H9 (cell line): ENCODE measurements around the gene AP3B2. TPM values are rescaled to one million over a fixed set of nuclear protein-coding genes. Genes with fewer than 3 reads are reported as not detected.

Experiments
- DNase-seq: peaks from one replicate; pipeline ENCODE4 v3.0.0-alpha.2; 2017
- H2AFZ ChIP-seq: one replicate; pipeline ENCODE4 v1.6.1; 2013; ENCODE audit warnings: mild to moderate bottlenecking, low read length, control low read depth, moderate library complexity
- H2AK5ac ChIP-seq: 2 replicates; pipeline ENCODE4 v1.6.1; 2013; ENCODE audit warnings: low read length, control low read depth, mixed read lengths; ENCODE audit not compliant: insufficient read length
- H2BK120ac ChIP-seq: one replicate; pipeline ENCODE4 v1.6.1; 2013; ENCODE audit warnings: low read depth, mild to moderate bottlenecking, low read length, control low read depth, inconsistent platforms; ENCODE audit not compliant: poor library complexity, severe bottlenecking
- H2BK12ac ChIP-seq: 2 replicates; pipeline ENCODE4 v1.6.1; 2013; ENCODE audit warnings: low read length, control low read depth, mixed read lengths, low read depth; ENCODE audit not compliant: insufficient read length
- H2BK15ac ChIP-seq: 2 replicates; pipeline ENCODE4 v1.6.1; 2013; ENCODE audit warnings: low read depth, low read length, control low read depth
- H2BK20ac ChIP-seq: one replicate; pipeline ENCODE4 v1.6.1; 2013; ENCODE audit warnings: low read depth, mild to moderate bottlenecking, low read length, control low read depth, inconsistent platforms; ENCODE audit not compliant: poor library complexity, severe bottlenecking
- H2BK5ac ChIP-seq: 2 replicates; pipeline ENCODE4 v1.6.1; 2013; ENCODE audit warnings: low read length, control low read depth, mixed read lengths; ENCODE audit not compliant: insufficient read length
- H3K14ac ChIP-seq: 2 replicates; pipeline ENCODE4 v1.6.1; 2013; ENCODE audit warnings: low read length, control low read depth; ENCODE audit not compliant: insufficient read depth
- H3K18ac ChIP-seq: 2 replicates; pipeline ENCODE4 v1.6.1; 2013; ENCODE audit warnings: low read depth, mild to moderate bottlenecking, mixed read lengths, low read length, control low read depth; ENCODE audit not compliant: insufficient read length
- H3K23ac ChIP-seq: 2 replicates; pipeline ENCODE4 v1.6.1; 2013; ENCODE audit warnings: low read length, control low read depth, mixed read lengths, low read depth; ENCODE audit not compliant: insufficient read length
- H3K23me2 ChIP-seq: 2 replicates; pipeline ENCODE4 v1.6.1; 2013; ENCODE audit warnings: low read depth, mild to moderate bottlenecking, mixed read lengths, low read length, control low read depth; ENCODE audit not compliant: insufficient read length, poor library complexity, severe bottlenecking
- H3K27ac ChIP-seq: 2 replicates; pipeline ENCODE4 v1.5.1; 2013; ENCODE audit warnings: low read length, control low read depth, mixed read lengths, low read depth; ENCODE audit not compliant: insufficient read length
- H3K27me3 ChIP-seq: 2 replicates; pipeline ENCODE4 v1.6.1; 2013; ENCODE audit warnings: low read length, control low read depth, inconsistent platforms; ENCODE audit not compliant: insufficient read depth
- H3K4ac ChIP-seq: 2 replicates; pipeline ENCODE4 v1.6.1; 2013; ENCODE audit warnings: low read depth, mild to moderate bottlenecking, control low read depth, inconsistent platforms, low read length, moderate library complexity
- H3K4me1 ChIP-seq: 2 replicates; pipeline ENCODE4 v1.6.1; 2013; ENCODE audit warnings: low read length, control low read depth, inconsistent platforms; ENCODE audit not compliant: insufficient read depth
- H3K4me2 ChIP-seq: 2 replicates; pipeline ENCODE4 v1.6.1; 2013; ENCODE audit warnings: low read length, control low read depth, mixed read lengths; ENCODE audit not compliant: insufficient read length, insufficient read depth
- H3K56ac ChIP-seq: 2 replicates; pipeline ENCODE4 v1.6.1; 2013; ENCODE audit warnings: low read depth, mild to moderate bottlenecking, mixed read lengths, low read length, control low read depth; ENCODE audit not compliant: insufficient read length
- H3K79me1 ChIP-seq: 2 replicates; pipeline ENCODE4 v1.6.1; 2013; ENCODE audit warnings: low read depth, mild to moderate bottlenecking, moderate library complexity, low read length, control low read depth, inconsistent platforms; ENCODE audit not compliant: insufficient read depth, poor library complexity, severe bottlenecking
- H3K79me2 ChIP-seq: 2 replicates; pipeline ENCODE4 v1.6.1; 2013; ENCODE audit warnings: low read length, control low read depth, inconsistent platforms; ENCODE audit not compliant: insufficient read depth
- H3K9ac ChIP-seq: 2 replicates; pipeline ENCODE4 v1.6.1; 2013; ENCODE audit warnings: low read length, control low read depth, mixed read lengths; ENCODE audit not compliant: insufficient read length; ENCODE audit errors: extremely low read depth
- H3K9me3 ChIP-seq: one replicate; pipeline ENCODE4 v1.6.1; 2013; ENCODE audit warnings: low read depth, low read length, inconsistent platforms; ENCODE audit not compliant: control insufficient read depth
- H3T11ph ChIP-seq: one replicate; pipeline ENCODE4 v1.6.1; 2013; ENCODE audit warnings: mild to moderate bottlenecking, low read length, control low read depth, inconsistent platforms
- H4K20me1 ChIP-seq: one replicate; pipeline ENCODE4 v1.6.1; 2013; ENCODE audit not compliant: control insufficient read depth, insufficient read length, insufficient read depth
- H4K5ac ChIP-seq: 2 replicates; pipeline ENCODE4 v1.6.1; 2013; ENCODE audit warnings: low read depth, mild to moderate bottlenecking, mixed read lengths, low read length, control low read depth; ENCODE audit not compliant: insufficient read length
- H4K8ac ChIP-seq: replicated peaks from 2 replicates; pipeline ENCODE4 v1.6.1; 2013; ENCODE audit warnings: low read length, control low read depth, mixed read lengths, low read depth; ENCODE audit not compliant: insufficient read length
- H4K91ac ChIP-seq: 2 replicates; pipeline ENCODE4 v1.6.1; 2013; ENCODE audit warnings: low read depth, mild to moderate bottlenecking, moderate library complexity, mixed read lengths, low read length, control low read depth; ENCODE audit not compliant: insufficient read length
- H3K27ac Mint-ChIP-seq, 3 experiments: 2 replicates in 2 of 3; 3 replicates in 1 of 3; pipeline ENCODE4 v1.8.0; 2020 to 2021; ENCODE audit warnings: mixed read lengths in 3 of 3, mild to moderate bottlenecking in 1 of 3, moderate library complexity in 1 of 3
- H3K27me3 Mint-ChIP-seq: 2 replicates; pipeline ENCODE4 v1.8.0; 2021; ENCODE audit warnings: low read depth, mild to moderate bottlenecking, moderate library complexity, mixed read lengths
- H3K36me3 Mint-ChIP-seq, 3 experiments: 2 replicates in 2 of 3; 3 replicates in 1 of 3; pipeline ENCODE4 v1.8.0; 2020 to 2021; ENCODE audit warnings: low read depth in 3 of 3, mixed read lengths in 3 of 3; ENCODE audit not compliant: insufficient read depth in 1 of 3
- H3K4me1 Mint-ChIP-seq, 2 experiments: 2 replicates each; pipeline ENCODE4 v1.8.0; 2020; ENCODE audit warnings: mixed read lengths in 2 of 2
- H3K4me3 Mint-ChIP-seq, 2 experiments: 2 replicates in 1 of 2; 3 replicates in 1 of 2; pipeline ENCODE4 v1.8.0; 2020 to 2021; ENCODE audit warnings: mild to moderate bottlenecking in 2 of 2, mixed read lengths in 2 of 2, moderate library complexity in 1 of 2
- H3K9me3 Mint-ChIP-seq, 2 experiments: 2 replicates in 1 of 2; 3 replicates in 1 of 2; pipeline ENCODE4 v1.8.0; 2020; ENCODE audit warnings: mild to moderate bottlenecking in 2 of 2, mixed read lengths in 2 of 2, moderate library complexity in 1 of 2
- CTCF ChIP-seq: fragments of 200-600 bp; sonication (generic); conservative IDR thresholded peaks from 3 replicates; pipeline ENCODE4 v1.8.0; 2021; ENCODE audit warnings: antibody characterized with exemption, mild to moderate bottlenecking
- WGBS: extraction: QIAGEN DNeasy Blood & Tissue Kit; methylation state at CpG from one replicate; pipeline ENCODE4 v1.1.7; 2013; ENCODE audit warnings: missing lambda C conversion rate, low lambda C conversion rate, mixed read lengths; ENCODE audit not compliant: insufficient read length; ENCODE audit errors: extremely low coverage; 5-methylcytosine and 5-hydroxymethylcytosine counted together
- total RNA-seq: library from RNA; stranded (reverse); gene quantifications from 2 replicates; pipeline ENCODE4 v1.2.1, GENCODE V29; 2021

Gene AP3B2
- total RNA-seq, 1 experiment from 2014 or later = 10.6 TPM

- peaks cover 5 to 35% (median 34%) of the 10 kb centered on the region in 3 experiments; a peak in 5 of 7 replicates for H3K36me3 Mint-ChIP-seq
- no peak overlapping the region for H4K91ac ChIP-seq
- no peaks in the 10 kb centered on the region for H3K9me3 Mint-ChIP-seq
- no peak overlapping the region for H3K27ac ChIP-seq
- no peak overlapping the region for H2BK15ac ChIP-seq
- H3K27me3 ChIP-seq = no peaks in the 10 kb centered on the region
- DNase-seq = no peak
- no peak overlapping the region for H2AK5ac ChIP-seq
- no peak overlapping the region for H3K56ac ChIP-seq
- H3K27me3 Mint-ChIP-seq = no peaks in the 10 kb centered on the region
- no peak overlapping the region for H4K8ac ChIP-seq
- peaks cover 11 to 12% of the 10 kb centered on the region in 2 experiments for H3K4me1 Mint-ChIP-seq
- H2BK12ac ChIP-seq = no peak overlapping the region
- TF ChIP-seq CTCF = no peak
- peak overlapping the region; percentile 90 to 99 for H3K4me3 Mint-ChIP-seq
- no peak overlapping the region for H3K18ac ChIP-seq
- no CpG with 5 or more reads among the region's 4 CpGs for WGBS
- H3K23ac ChIP-seq = no peak overlapping the region
- no peak overlapping the region for H2BK5ac ChIP-seq
- 0 out of 7 replicates have a peak overlapping the region, but pooled peaks of 1 of the 3 experiments have one; percentile 45 for H3K27ac Mint-ChIP-seq
- H2BK20ac ChIP-seq = no peak overlapping the region
- H3K14ac ChIP-seq = no peak overlapping the region
- peak overlapping the region; percentile 73 for H3K4me2 ChIP-seq
- H3K9ac ChIP-seq = peak overlapping the region; percentile 74
- H3K4me1 ChIP-seq = 0 out of 2 replicates have a peak, but pooled peaks cover 5% of the 10 kb centered on the region
- no peak overlapping the region for H4K5ac ChIP-seq
- H2AFZ ChIP-seq = no peak overlapping the region
- H3K79me2 ChIP-seq = peaks cover 10% of the 10 kb centered on the region; the same call in 1 of the 2 replicates
- H3K79me1 ChIP-seq = peaks cover 4% of the 10 kb centered on the region
- H3K23me2 ChIP-seq = peaks cover 13% of the 10 kb centered on the region
- no peak overlapping the region for H3K4ac ChIP-seq
- H2BK120ac ChIP-seq = no peak overlapping the region
- H3K9me3 ChIP-seq = no peaks in the 10 kb centered on the region
- no peaks in the 10 kb centered on the region for H4K20me1 ChIP-seq
- H3T11ph ChIP-seq = no peak overlapping the region
Measured at GRCh38 chr15:82751308-82751707, 41.6 kb upstream of the AP3B2 start.
